Motor neuron (in vitro differentiated cells): ENCODE results near the gene AUTS2. TPM values are rescaled to one million over a fixed set of nuclear protein-coding genes. Genes with fewer than 3 reads are reported as not detected.

Source experiments
- ATAC-seq, 8 experiments: fragments of 200-7000 bp; cut with Tn5 transposase; replicated peaks in 6 of 8; 2 replicates each; pipeline ENCODE4 v1.8.0; 2021; ENCODE audit warnings: mild to moderate bottlenecking in 8 of 8, moderate library complexity in 8 of 8
- H3K27ac ChIP-seq, 2 donors: fragments of 250-450 bp; sonication (Bioruptor Pico); 2 replicates each; pipeline ENCODE4 v1.9.0; 2021; ENCODE audit warnings: antibody characterized with exemption in 2 of 2, mild to moderate bottlenecking in 2 of 2, moderate library complexity in 1 of 2
- H3K4me1 ChIP-seq, 2 donors: fragments of 250-450 bp; sonication (Bioruptor Pico); replicated peaks in 1 of 2; 2 replicates each; pipeline ENCODE4 v1.6.1; 2021; ENCODE audit warnings: antibody characterized with exemption in 2 of 2, mild to moderate bottlenecking in 2 of 2, moderate library complexity in 1 of 2
- H3K4me3 ChIP-seq, 5 donors: fragments of 250-450 bp; sonication (Bioruptor Pico); 2 replicates each; pipeline ENCODE4 v1.9.0; 2021; ENCODE audit warnings: antibody characterized with exemption in 5 of 5, mild to moderate bottlenecking in 5 of 5, moderate library complexity in 4 of 5
- WGBS, 10 experiments: fragments of 450-650 bp; shearing (Covaris generic); methylation state at CpG; one replicate each; pipeline ENCODE4 v1.0.0; 2022; 5-methylcytosine and 5-hydroxymethylcytosine counted together
- in situ Hi-C, 9 experiments: fragments of 400-800 bp; cut with MboI; loops; one replicate each; pipeline ENCODE4 v1.15.0; 2021; ENCODE audit warnings: low sequenced_read_pairs in 9 of 9, low pct_unique_long_range_greater_than_20kb in 2 of 9; ENCODE audit not compliant: unreplicated experiment in 9 of 9
- total RNA-seq, 8 experiments: library from RNA; unstranded; fragments of 300-600 nt; gene quantifications; 2 replicates each; pipeline versions ENCODE4 v1.2.3 to v1.2.4, GENCODE V29; 2022

The AUTS2 gene
- total RNA-seq, 8 experiments from 2014 or later: 0.49 to 68.6 (median 32.2) TPM

GRCh38 chr7:70178787-70179186 lies 580.5 kb downstream of the AUTS2 start:
- WGBS, 10 experiments: 14 to 77% (median 49%) methylated on average over 1 to 2 of the region's 2 CpGs; no CpG with 5 or more reads in 4 of the 10 experiments
- Histone ChIP-seq H3K27ac (no peak overlapping the region), H3K4me1 (peaks cover 6 to 21% of the 10 kb centered on the region in 2 donors), H3K4me3 (no peak overlapping the region)
- peak in 1 of 8 experiments; percentile 12 for ATAC-seq
- in situ Hi-C loops: no loop called here

- peaks cover 10 to 29% of the 10 kb centered on the region in 2 donors for H3K4me1 ChIP-seq
- WGBS, 10 experiments: 0 to 80% (median 70%) methylated on average over 1 to 4 of the region's 4 CpGs; no CpG with 5 or more reads in 2 of the 10 experiments
- H3K4me3 ChIP-seq: no peak overlapping the region
- H3K27ac ChIP-seq: no peak overlapping the region
- no peak for ATAC-seq
- in situ Hi-C loops: no loop called here
These were observed 584.2 kb downstream of the AUTS2 start for GRCh38 chr7:70182521-70182920.

- ATAC-seq: peak in 5 of 8 experiments; percentile 96 to 97 (median 96)
- Histone ChIP-seq H3K4me1 (peaks cover 10 to 29% of the 10 kb centered on the region in 2 donors), H3K4me3 (no peak overlapping the region), H3K27ac (no peak overlapping the region)
- WGBS, 10 experiments: 0 to 100% (median 5%) methylated on average over 1 to 5 of the region's 6 CpGs
- in situ Hi-C loops: no loop called here
These were observed 585.0 kb downstream of the AUTS2 start for GRCh38 chr7:70183278-70183677.

- Histone ChIP-seq H3K4me1 (peaks cover 2 to 5% of the 10 kb centered on the region in 2 donors), H3K4me3 (no peak overlapping the region), H3K27ac (no peak overlapping the region)
- WGBS, 10 experiments: 38 to 95% (median 83%) methylated on average over 1 to 4 of the region's 4 CpGs; no CpG with 5 or more reads in 1 of the 10 experiments
- in situ Hi-C loops: no loop called here
- peak in 3 of 8 experiments; percentile 68 to 73 (median 70) for ATAC-seq
These were observed 590.8 kb downstream of the AUTS2 start for GRCh38 chr7:70188901-70189650.

- no peak overlapping the region for H3K4me3 ChIP-seq
- no peaks in the 10 kb centered on the region for H3K4me1 ChIP-seq
- in situ Hi-C loops: no loop called here
- H3K27ac ChIP-seq: no peak overlapping the region
- WGBS, 10 experiments: 45 to 100% (median 83%) methylated on average over 2 to 4 of the region's 4 CpGs; no CpG with 5 or more reads in 4 of the 10 experiments
- no peak for ATAC-seq
These were observed 591.5 kb downstream of the AUTS2 start for GRCh38 chr7:70189776-70190175.

- ATAC-seq: no peak
- no peaks in the 10 kb centered on the region for H3K4me1 ChIP-seq
- 10 to 100% (median 89%) methylated on average over 2 to 4 of the region's 4 CpGs for WGBS, 10 experiments
- in situ Hi-C loops: no loop called here
- no peak overlapping the region for H3K4me3 ChIP-seq
- H3K27ac ChIP-seq: no peak overlapping the region
These were observed 592.0 kb downstream of the AUTS2 start for GRCh38 chr7:70190281-70190680.

- Histone ChIP-seq H3K27ac (no peak overlapping the region), H3K4me3 (no peak overlapping the region), H3K4me1 (no peaks in the 10 kb centered on the region)
- 48 to 100% (median 85%) methylated on average over 1 to 4 of the region's 4 CpGs for WGBS, 10 experiments
- in situ Hi-C loops: no loop called here
- ATAC-seq: no peak
These were observed 595.2 kb downstream of the AUTS2 start for GRCh38 chr7:70193514-70193913.

- WGBS, 10 experiments: 33 to 94% (median 81%) methylated on average over 1 to 5 of the region's 5 CpGs
- peaks cover 10 to 18% of the 10 kb centered on the region in 2 donors for H3K4me1 ChIP-seq
- no peak overlapping the region for H3K4me3 ChIP-seq
- no peak overlapping the region for H3K27ac ChIP-seq
- in situ Hi-C loops: loop anchor here in 1 of 9 experiments (25.0 kb wide), 1 partner anchor 104 kb away; no protein-coding TSS in a partner anchor
- ATAC-seq: no peak
These were observed 610.2 kb downstream of the AUTS2 start for GRCh38 chr7:70208236-70209063.

- in situ Hi-C loops: loop anchor here in 1 of 9 experiments (25.0 kb wide), 1 partner anchor 102 kb away; no protein-coding TSS in a partner anchor
- peak in 1 of 8 experiments; percentile 35 for ATAC-seq
- 44 to 100% (median 54%) methylated on average over 1 to 5 of the region's 5 CpGs for WGBS, 10 experiments
- peaks cover 10 to 26% of the 10 kb centered on the region in 2 donors for H3K4me1 ChIP-seq
- H3K27ac ChIP-seq: no peak overlapping the region
- H3K4me3 ChIP-seq: no peak overlapping the region
These were observed 612.1 kb downstream of the AUTS2 start for GRCh38 chr7:70210200-70210935.

GRCh38 chr7:70210936-70211310 lies 612.6 kb downstream of the AUTS2 start:
- in situ Hi-C loops: loop anchor here in 1 of 9 experiments (25.0 kb wide), 1 partner anchor 101 kb away; no protein-coding TSS in a partner anchor
- Histone ChIP-seq H3K4me1 (peaks cover 10 to 27% of the 10 kb centered on the region in 2 donors), H3K27ac (no peak overlapping the region), H3K4me3 (no peak overlapping the region)
- ATAC-seq: no peak
- WGBS, 10 experiments: 70 to 100% (median 87%) methylated on average over 2 to 6 of the region's 6 CpGs; no CpG with 5 or more reads in 1 of the 10 experiments

- ATAC-seq: no peak
- Histone ChIP-seq H3K27ac (no peak overlapping the region), H3K4me1 (peaks cover 10 to 27% of the 10 kb centered on the region in 2 donors), H3K4me3 (no peak overlapping the region)
- in situ Hi-C loops: loop anchor here in 1 of 9 experiments (25.0 kb wide), 1 partner anchor 100 kb away; no protein-coding TSS in a partner anchor
- 43 to 100% (median 72%) methylated on average over 2 to 6 of the region's 6 CpGs; no CpG with 5 or more reads in 1 of the 10 experiments for WGBS, 10 experiments
These were observed 614.0 kb downstream of the AUTS2 start for GRCh38 chr7:70212281-70212680.

GRCh38 chr7:70214071-70214470 lies 615.8 kb downstream of the AUTS2 start:
- in situ Hi-C loops: loop anchor here in 1 of 9 experiments (25.0 kb wide), 1 partner anchor 98 kb away; no protein-coding TSS in a partner anchor
- H3K4me3 ChIP-seq: no peak overlapping the region
- ATAC-seq: no peak

More at GRCh38 chr7:70214071-70214470, 615.8 kb downstream of the AUTS2 start:
- peaks cover 10 to 27% of the 10 kb centered on the region in 2 donors for H3K4me1 ChIP-seq
- no peak overlapping the region for H3K27ac ChIP-seq
